ENCODE measurements around the gene PMS2.

DNA sequence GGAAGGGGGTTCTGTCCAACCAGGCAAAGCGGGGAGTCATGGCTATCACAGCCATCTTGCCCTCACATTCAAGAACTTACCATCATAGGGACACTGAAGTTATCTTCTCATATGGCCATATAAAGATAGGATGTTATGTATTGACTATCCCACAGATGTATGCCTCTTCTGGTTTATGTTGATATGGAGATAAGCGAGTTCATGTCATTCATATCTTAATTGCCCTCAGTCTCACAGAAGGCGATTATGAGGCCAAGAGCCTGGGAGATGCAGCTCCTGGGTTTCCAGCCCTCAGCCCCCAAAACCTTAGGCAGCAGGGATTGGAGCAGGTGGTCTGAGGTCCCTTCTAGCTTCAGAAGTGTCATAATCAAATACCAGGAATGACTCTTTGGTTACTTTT is 13.9 kb upstream of the PMS2 start:
- TF ChIP-seq, protein P1, sequence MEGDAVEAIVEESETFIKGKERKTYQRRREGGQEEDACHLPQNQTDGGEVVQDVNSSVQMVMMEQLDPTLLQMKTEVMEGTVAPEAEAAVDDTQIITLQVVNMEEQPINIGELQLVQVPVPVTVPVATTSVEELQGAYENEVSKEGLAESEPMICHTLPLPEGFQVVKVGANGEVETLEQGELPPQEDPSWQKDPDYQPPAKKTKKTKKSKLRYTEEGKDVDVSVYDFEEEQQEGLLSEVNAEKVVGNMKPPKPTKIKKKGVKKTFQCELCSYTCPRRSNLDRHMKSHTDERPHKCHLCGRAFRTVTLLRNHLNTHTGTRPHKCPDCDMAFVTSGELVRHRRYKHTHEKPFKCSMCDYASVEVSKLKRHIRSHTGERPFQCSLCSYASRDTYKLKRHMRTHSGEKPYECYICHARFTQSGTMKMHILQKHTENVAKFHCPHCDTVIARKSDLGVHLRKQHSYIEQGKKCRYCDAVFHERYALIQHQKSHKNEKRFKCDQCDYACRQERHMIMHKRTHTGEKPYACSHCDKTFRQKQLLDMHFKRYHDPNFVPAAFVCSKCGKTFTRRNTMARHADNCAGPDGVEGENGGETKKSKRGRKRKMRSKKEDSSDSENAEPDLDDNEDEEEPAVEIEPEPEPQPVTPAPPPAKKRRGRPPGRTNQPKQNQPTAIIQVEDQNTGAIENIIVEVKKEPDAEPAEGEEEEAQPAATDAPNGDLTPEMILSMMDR (IDR thresholded peaks at IDR 0.05): no peak
- TF ChIP-seq EZH2phosphoT487 (IDR thresholded peaks at IDR 0.05): no peak
- TF ChIP-seq EZH2 (IDR thresholded peaks at IDR 0.05): no peak
